DOHH2 (cell line): ENCODE data around the gene DGKA.

Experiments
- EZH2phosphoT487 ChIP-seq: fragments of 200-600 bp; sonication (generic); IDR thresholded peaks from 2 replicates; pipeline ENCODE4 v1.6.1; 2017; ENCODE audit warnings: borderline replicate concordance, mild to moderate bottlenecking, antibody characterized with exemption, low read length, moderate library complexity, mixed read lengths
- TF ChIP-seq, protein P1 (sequence below): fragments of 200-600 bp; sonication (generic); IDR thresholded peaks from one replicate; pipeline ENCODE4 v1.5.1; 2014; ENCODE audit warnings: antibody characterized with exemption, mild to moderate bottlenecking, low read depth, low read length; ENCODE audit not compliant: poor library complexity, severe bottlenecking

DNA sequence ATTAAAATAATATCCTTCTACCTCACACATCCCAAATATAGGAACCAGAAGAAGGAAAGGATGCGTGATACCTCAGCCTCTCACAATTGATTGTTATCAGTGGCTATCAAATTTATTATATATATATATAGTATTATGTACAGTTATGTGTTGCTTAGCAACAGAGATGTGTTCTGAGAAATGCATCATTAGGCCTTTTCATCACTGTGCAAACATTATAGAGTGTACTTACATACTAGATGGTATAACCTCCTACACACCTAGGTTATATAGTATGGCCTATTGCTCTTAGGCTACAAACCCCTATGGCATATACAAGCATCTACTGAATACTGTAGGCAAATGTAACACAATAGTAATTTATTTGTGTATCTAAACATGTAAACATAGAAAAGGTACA is 37.2 kb upstream of the DGKA start:
- TF ChIP-seq, protein P1, sequence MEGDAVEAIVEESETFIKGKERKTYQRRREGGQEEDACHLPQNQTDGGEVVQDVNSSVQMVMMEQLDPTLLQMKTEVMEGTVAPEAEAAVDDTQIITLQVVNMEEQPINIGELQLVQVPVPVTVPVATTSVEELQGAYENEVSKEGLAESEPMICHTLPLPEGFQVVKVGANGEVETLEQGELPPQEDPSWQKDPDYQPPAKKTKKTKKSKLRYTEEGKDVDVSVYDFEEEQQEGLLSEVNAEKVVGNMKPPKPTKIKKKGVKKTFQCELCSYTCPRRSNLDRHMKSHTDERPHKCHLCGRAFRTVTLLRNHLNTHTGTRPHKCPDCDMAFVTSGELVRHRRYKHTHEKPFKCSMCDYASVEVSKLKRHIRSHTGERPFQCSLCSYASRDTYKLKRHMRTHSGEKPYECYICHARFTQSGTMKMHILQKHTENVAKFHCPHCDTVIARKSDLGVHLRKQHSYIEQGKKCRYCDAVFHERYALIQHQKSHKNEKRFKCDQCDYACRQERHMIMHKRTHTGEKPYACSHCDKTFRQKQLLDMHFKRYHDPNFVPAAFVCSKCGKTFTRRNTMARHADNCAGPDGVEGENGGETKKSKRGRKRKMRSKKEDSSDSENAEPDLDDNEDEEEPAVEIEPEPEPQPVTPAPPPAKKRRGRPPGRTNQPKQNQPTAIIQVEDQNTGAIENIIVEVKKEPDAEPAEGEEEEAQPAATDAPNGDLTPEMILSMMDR, result no peak
- TF ChIP-seq EZH2phosphoT487, result no peak
